AG09309 (cell line): ENCODE results near the gene ECT2.

ENCODE experiments used
- DNase-seq: peaks from one replicate; pipeline ENCODE4 v3.0.0-alpha.2; 2010; ENCODE audit warnings: low read depth
- H3K4me3 ChIP-seq: 2 replicates; pipeline ENCODE4 v1.5.1; 2011; ENCODE audit warnings: mild to moderate bottlenecking, low read depth, low read length, moderate library complexity; ENCODE audit not compliant: control insufficient read depth
- TF ChIP-seq, protein P1 (sequence below): IDR thresholded peaks from 2 replicates; pipeline ENCODE4 v1.5.1; 2011; ENCODE audit warnings: mild to moderate bottlenecking, low read depth, low read length, inconsistent platforms; ENCODE audit not compliant: insufficient read depth, control insufficient read depth; ENCODE audit errors: missing control alignments

ECT2 gene

DNA sequence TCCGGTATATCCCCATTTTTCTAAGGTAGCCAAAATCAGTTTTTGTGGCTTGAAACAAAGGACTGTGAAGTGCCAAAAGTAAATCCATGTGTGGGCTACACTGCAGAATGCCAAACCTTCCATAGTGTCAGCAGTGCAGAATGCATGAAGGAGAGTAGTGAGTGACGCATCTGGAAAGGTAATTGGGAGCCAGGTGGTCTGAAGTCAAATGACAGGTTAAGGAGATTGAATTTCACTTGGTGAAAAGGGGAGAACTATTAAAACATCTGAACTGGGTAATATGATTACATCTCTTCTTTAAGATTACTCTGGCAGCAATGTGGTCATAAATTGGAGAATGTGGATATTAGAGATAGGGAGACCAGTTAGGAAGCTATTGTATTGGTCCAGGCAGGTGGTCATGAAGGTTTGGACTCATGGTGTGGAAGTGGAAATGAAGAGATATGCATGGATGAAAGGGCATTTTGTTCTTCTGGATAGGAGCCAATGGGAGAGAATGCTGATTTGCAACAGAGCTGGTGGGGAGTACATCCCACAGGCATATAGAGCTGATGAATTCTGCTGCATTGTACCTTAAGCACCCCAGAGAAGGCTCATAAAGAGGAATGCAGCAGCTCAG lies 118.2 kb downstream of the ECT2 start:
- TF ChIP-seq, protein P1, sequence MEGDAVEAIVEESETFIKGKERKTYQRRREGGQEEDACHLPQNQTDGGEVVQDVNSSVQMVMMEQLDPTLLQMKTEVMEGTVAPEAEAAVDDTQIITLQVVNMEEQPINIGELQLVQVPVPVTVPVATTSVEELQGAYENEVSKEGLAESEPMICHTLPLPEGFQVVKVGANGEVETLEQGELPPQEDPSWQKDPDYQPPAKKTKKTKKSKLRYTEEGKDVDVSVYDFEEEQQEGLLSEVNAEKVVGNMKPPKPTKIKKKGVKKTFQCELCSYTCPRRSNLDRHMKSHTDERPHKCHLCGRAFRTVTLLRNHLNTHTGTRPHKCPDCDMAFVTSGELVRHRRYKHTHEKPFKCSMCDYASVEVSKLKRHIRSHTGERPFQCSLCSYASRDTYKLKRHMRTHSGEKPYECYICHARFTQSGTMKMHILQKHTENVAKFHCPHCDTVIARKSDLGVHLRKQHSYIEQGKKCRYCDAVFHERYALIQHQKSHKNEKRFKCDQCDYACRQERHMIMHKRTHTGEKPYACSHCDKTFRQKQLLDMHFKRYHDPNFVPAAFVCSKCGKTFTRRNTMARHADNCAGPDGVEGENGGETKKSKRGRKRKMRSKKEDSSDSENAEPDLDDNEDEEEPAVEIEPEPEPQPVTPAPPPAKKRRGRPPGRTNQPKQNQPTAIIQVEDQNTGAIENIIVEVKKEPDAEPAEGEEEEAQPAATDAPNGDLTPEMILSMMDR = no peak
- no peak overlapping the region for H3K4me3 ChIP-seq
- no peak for DNase-seq

DNA sequence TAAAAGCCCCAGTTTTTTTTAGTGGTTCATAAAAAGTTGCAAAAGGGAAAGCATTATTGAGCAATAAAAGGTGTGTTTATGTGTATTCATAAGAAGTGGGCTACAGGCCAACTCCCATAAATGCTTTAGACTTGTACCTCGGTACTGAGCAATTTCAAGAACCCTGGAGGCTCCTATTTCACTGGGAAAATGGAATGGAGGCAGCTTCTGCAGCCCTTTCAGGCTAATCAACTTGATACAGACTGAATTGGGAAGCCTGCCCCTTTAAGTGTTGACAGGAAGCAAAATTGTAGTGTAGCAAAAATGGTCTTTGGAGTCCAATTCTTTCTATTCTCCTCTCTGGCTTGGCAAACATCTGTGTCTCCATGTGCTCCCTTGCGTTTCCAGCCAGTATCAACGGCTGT lies 118.8 kb downstream of the ECT2 start:
- TF ChIP-seq, protein P1 = no peak
- H3K4me3 ChIP-seq = no peak overlapping the region
- DNase-seq = peak; percentile 16

- DNase-seq = no peak
- no peak overlapping the region for H3K4me3 ChIP-seq
- TF ChIP-seq, protein P1 = no peak
Measured at GRCh38 chr3:172869784-172870518, 119.4 kb downstream of the ECT2 start.
